ENCODE data around the gene IGF1R.

Gene IGF1R

GRCh38 chr15:98648654-98649471 is 524 bp downstream of the IGF1R start:
- DNase-seq: peak; percentile 61

DNA sequence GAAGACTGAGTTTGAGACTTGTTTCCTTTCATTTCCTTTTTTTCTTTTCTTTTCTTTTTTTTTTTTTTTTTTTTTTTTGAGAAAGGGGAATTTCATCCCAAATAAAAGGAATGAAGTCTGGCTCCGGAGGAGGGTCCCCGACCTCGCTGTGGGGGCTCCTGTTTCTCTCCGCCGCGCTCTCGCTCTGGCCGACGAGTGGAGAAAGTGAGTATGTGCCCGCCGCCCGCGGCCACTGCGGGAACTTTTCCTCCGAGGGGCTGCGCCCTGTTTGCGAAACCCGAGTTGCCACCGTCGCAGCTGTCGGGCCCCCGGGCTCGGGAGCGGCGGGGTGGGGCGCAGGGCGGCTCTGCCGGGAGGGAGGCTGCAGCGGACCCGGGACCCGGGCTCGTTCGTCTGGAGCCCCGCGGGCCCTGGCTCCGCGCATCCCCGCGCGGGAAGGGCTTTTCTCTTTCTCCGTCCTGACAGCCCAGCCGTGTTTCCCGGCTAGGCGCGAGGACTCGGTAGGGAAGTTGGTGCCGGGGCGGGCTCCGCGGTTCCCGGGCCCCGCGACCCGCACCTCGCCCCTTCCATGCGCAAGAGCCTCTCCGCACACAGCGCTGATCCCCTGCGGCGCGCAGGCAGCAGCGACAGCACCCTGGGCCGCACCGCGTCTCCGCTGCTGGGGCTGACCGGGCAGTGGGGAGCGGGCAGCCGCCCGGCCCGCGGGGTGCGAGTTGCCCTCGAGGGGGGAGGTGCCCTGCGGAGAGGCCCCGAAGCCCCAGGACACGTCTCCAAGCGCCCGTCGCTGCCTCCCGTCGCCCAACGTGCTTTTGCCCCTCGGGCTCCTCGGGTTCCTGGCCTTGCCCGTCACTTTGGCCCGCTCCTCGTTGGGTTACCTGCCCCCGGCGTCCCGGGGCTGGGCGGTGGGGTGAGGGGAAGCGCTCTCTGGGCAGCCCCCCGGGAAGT is 1.4 kb downstream of the IGF1R start:
- peak; percentile 72 for DNase-seq

- peak; percentile 62 for DNase-seq
Measured at GRCh38 chr15:98650417-98651035, 2.2 kb downstream of the IGF1R start.

DNA sequence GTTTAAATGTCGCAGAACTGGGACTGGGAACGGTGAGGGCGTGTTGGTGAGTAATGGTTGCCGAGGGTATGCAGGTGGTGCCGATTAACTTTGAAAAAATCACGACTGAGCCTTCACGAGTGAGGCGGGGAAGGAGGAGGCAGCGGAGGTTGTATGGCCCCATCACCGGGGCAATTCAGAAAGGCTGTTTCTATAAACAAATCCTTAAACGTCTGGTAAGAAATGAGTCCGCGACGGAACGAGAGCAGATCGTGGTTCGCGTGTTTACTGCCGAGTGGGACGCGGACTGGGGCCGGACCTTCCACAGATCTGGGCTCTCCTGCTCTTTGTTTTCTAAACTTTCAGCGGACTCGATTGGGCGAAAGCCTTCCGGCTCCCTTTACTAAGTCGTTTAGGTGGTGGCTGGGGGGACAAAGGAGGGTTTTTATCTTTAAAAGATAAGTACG is 2.7 kb downstream of the IGF1R start:
- DNase-seq: peak; percentile 54

- DNase-seq: no peak
Measured at GRCh38 chr15:98651581-98652220, 3.4 kb downstream of the IGF1R start.

- DNase-seq: no peak
Measured at GRCh38 chr15:98653686-98654085, 5.3 kb downstream of the IGF1R start.

DNA sequence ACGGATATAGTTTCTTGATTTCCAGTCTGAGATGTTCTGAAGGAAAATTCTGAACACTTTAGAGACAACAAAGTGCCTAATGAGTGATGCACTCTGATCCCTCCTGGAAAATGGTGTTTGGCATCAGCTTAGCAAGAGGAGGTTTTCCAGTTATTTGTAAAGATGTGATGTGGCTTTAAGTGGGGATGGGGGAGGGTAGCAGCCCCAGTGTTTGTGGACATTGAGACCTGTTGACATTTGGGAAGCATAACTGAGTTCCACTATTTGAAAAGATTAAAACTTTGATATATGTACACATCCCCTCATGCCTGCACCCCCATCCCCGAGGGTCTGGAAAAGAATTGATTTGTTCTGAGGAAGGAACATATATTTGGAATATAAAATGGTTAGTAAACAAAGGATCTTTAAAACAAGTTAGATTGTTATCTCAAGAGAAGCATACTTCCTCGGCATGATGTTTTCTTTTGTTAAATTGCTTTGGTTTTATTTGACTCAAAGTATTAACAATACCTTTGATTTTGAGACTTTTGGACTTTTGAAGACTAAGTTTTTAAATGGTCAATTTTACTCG is 6.5 kb downstream of the IGF1R start:
- DNase-seq: no peak

- DNase-seq: no peak
Measured at GRCh38 chr15:98655732-98656131, 7.4 kb downstream of the IGF1R start.

GRCh38 chr15:98657721-98658120 is 9.4 kb downstream of the IGF1R start:
- DNase-seq: no peak

DNA sequence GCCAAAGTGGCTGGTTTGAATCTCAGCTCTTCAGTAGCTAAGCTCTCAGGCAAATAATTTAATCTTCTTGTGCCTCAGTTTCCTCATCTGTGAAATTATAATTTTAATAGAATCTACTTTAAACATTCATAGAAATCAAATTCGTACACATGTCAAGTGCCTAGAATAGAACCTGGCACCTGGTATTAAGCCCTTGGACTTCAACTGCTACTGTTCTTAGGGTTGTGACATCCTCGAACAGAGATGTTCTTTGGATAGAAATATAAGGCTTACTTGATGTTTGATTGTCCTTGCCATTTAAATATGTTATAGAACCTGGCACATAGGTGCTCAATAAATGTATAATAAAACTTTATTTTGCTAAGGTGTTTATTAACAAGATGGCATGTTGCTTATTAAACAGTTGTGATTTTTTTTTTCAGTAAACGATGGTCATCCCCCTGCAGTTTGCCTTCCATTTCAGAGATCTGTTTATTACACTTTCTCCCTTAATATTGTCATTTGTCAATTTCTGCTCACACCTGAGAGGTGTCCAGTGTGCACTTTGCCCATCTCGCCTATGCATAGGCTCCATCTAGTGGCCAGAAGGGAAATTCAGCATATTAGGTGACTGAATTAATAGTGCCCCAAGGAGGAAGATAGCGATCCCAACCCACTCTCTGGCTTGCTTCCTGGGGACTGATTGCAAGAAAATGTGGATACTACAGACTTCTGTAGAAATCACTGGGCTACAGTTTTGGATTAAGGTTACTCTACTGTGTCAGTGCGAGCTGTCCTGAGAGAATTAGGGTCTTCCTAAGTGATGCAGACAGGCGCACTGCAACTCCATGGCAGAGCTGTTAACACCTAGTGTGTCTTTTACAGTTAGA is 10.7 kb downstream of the IGF1R start:
- no peak for DNase-seq

GRCh38 chr15:98660055-98660454 is 11.7 kb downstream of the IGF1R start:
- no peak for DNase-seq

DNA sequence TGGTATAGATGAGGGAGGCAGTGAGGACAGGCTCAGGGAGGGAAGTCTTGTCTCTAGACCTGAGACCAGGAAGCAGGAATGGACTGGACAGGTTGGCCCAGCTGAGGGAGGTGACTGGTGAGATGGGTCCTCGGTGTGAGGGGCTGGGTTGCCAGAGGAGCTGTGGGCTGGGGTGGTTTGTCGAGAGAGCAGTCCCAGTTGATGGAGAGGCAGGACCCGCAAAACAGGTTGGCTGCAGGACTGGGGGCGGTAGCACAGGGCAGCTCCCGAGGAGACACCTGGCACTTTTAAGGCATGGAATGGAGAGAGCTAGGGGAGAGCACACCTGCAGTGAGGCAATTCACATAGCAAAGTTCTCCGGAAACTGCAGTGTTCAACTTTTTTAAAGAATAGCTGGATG is 14.7 kb downstream of the IGF1R start:
- DNase-seq: no peak

DNA sequence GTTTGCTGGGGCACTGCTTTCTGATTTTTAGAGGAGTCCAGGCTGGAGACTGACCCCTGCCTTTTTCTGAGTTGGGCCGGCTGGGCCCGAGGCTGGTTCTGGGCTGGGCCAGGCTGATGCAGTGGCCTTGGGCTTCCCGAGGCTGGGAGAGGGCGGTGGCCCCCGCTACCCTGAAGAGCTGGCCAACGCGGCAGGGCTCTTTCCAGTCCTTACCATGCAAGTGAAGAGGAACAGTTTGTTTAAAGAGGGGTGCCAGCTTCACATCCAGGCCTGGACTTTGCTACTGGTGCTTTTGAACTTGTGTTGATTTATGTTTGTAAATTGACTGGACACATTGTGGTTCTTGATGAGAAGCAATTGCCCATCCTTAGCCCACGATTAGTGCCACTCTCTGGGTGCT is 15.3 kb downstream of the IGF1R start:
- DNase-seq: no peak

GRCh38 chr15:98666441-98666840 is 18.1 kb downstream of the IGF1R start:
- DNase-seq: no peak

- DNase-seq: no peak
Measured at GRCh38 chr15:98666841-98667240, 18.5 kb downstream of the IGF1R start.

GRCh38 chr15:98667521-98668179 is 19.3 kb downstream of the IGF1R start:
- DNase-seq: no peak

GRCh38 chr15:98668566-98669308 is 20.4 kb downstream of the IGF1R start:
- DNase-seq: peak; percentile 34

GRCh38 chr15:98669638-98670037 is 21.3 kb downstream of the IGF1R start:
- DNase-seq: no peak

GRCh38 chr15:98671060-98672008 is 23.0 kb downstream of the IGF1R start:
- DNase-seq: no peak
